Measurements from ENCODE around the gene COL9A1.

Gene COL9A1

DNA sequence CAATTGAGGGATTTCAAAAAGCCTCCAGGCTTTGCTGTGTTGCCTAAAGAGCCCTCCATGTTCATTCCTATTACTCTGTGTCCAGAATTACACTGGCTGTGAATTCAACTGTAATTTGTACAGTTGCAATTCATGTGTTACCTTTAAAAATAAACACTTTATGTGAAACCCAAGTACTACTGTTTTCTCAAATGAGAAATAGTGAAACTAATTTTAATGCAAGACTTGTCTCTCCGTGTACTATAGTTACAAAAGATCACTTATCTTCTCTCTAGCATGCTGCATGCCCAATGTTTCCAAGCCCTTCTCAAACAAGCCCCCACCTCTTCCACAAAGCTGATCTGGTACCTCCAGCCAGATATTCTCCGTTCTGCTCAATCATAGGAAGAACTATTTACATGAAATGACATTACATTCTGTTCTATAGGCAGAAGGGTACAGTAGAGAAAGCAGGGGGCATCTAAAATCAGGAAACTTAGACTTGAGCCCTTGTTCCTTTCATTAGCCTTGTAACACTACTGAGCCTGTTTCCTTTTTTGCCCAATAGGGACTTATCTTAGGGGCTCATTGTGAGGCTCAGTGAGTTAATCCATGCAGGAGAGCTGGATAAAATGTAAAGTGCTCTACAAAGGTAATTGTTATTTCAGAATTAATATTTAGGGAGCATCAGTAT, 12.3 kb upstream of the COL9A1 start:
- H3K36me3 ChIP-seq (ENCODE audit: insufficient read depth, low read length) = no peaks in the 10 kb centered on the region
- TF ChIP-seq, protein P1, sequence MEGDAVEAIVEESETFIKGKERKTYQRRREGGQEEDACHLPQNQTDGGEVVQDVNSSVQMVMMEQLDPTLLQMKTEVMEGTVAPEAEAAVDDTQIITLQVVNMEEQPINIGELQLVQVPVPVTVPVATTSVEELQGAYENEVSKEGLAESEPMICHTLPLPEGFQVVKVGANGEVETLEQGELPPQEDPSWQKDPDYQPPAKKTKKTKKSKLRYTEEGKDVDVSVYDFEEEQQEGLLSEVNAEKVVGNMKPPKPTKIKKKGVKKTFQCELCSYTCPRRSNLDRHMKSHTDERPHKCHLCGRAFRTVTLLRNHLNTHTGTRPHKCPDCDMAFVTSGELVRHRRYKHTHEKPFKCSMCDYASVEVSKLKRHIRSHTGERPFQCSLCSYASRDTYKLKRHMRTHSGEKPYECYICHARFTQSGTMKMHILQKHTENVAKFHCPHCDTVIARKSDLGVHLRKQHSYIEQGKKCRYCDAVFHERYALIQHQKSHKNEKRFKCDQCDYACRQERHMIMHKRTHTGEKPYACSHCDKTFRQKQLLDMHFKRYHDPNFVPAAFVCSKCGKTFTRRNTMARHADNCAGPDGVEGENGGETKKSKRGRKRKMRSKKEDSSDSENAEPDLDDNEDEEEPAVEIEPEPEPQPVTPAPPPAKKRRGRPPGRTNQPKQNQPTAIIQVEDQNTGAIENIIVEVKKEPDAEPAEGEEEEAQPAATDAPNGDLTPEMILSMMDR (IDR thresholded peaks at IDR 0.05; ENCODE audit: borderline replicate concordance, extremely low read depth, low read length, poor library complexity, severe bottlenecking) = no peak
- no peak for TF ChIP-seq EZH2 (IDR thresholded peaks at IDR 0.05; ENCODE audit: borderline replicate concordance, low read depth, low read length, severe bottlenecking)
- H2AFZ ChIP-seq (ENCODE audit: low read depth, low read length) = no peak overlapping the region
- no peak overlapping the region for H3K27ac ChIP-seq (ENCODE audit: low read length)
- no peaks in the 10 kb centered on the region for H3K9me3 ChIP-seq (ENCODE audit: insufficient read depth, low read length, severe bottlenecking)
- peaks cover 9% of the 10 kb centered on the region for H3K4me1 ChIP-seq (ENCODE audit: insufficient read depth, low read length)
- peaks cover 5% of the 10 kb centered on the region for H3K27me3 ChIP-seq (ENCODE audit: insufficient read depth, low read length, poor library complexity)
- no peaks in the 10 kb centered on the region for H4K20me1 ChIP-seq (ENCODE audit: insufficient read depth, low read length)
- no peak overlapping the region for H3K4me2 ChIP-seq (ENCODE audit: insufficient read depth, low read length)
- H3K79me2 ChIP-seq (ENCODE audit: insufficient read depth, low read length) = no peaks in the 10 kb centered on the region
- no peak overlapping the region for H3K9ac ChIP-seq (ENCODE audit: low read depth, low read length)
- H3K4me3 ChIP-seq (ENCODE audit: low read depth in 1 of 2, low read length in 2 of 2) = no peak overlapping the region
- no peak for ATAC-seq (ENCODE audit: insufficient read depth, low read depth)
- no peak for DNase-seq

DNA sequence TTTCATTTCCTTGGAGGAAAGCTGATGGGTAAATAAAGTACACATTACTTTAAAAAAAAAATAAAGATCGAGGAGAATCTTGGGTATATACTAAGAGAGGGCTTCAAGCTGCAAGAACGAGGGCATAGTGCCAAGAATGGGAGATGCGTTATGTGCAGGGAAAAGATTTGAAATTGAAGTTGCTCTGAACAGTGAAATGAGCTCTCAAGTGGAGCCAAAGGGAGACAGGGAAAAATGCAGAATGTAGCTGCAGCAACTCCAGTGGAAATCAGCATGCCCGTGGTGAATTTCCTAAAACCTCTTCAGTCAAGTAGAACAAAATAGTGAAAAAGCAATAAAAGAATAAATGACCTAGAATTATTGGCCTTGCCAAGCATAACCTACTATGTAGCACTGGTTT, 11.4 kb upstream of the COL9A1 start:
- no peaks in the 10 kb centered on the region for H4K20me1 ChIP-seq (ENCODE audit: insufficient read depth, low read length)
- DNase-seq = no peak
- no peaks in the 10 kb centered on the region for H3K79me2 ChIP-seq (ENCODE audit: insufficient read depth, low read length)
- H3K4me1 ChIP-seq (ENCODE audit: insufficient read depth, low read length) = peaks cover 9% of the 10 kb centered on the region
- no peak overlapping the region for H3K4me2 ChIP-seq (ENCODE audit: insufficient read depth, low read length)
- H3K27ac ChIP-seq (ENCODE audit: low read length) = no peak overlapping the region
- H2AFZ ChIP-seq (ENCODE audit: low read depth, low read length) = no peak overlapping the region
- H3K9me3 ChIP-seq (ENCODE audit: insufficient read depth, low read length, severe bottlenecking) = no peaks in the 10 kb centered on the region
- H3K36me3 ChIP-seq (ENCODE audit: insufficient read depth, low read length) = no peaks in the 10 kb centered on the region
- TF ChIP-seq, protein P1 (IDR thresholded peaks at IDR 0.05; ENCODE audit: borderline replicate concordance, extremely low read depth, low read length, poor library complexity, severe bottlenecking) = no peak
- TF ChIP-seq EZH2 (IDR thresholded peaks at IDR 0.05; ENCODE audit: borderline replicate concordance, low read depth, low read length, severe bottlenecking) = no peak
- no peak overlapping the region for H3K9ac ChIP-seq (ENCODE audit: low read depth, low read length)
- peaks cover 5% of the 10 kb centered on the region for H3K27me3 ChIP-seq (ENCODE audit: insufficient read depth, low read length, poor library complexity)
- no peak for ATAC-seq (ENCODE audit: insufficient read depth, low read depth)
- no peak overlapping the region for H3K4me3 ChIP-seq (ENCODE audit: low read depth in 1 of 2, low read length in 2 of 2)

DNA sequence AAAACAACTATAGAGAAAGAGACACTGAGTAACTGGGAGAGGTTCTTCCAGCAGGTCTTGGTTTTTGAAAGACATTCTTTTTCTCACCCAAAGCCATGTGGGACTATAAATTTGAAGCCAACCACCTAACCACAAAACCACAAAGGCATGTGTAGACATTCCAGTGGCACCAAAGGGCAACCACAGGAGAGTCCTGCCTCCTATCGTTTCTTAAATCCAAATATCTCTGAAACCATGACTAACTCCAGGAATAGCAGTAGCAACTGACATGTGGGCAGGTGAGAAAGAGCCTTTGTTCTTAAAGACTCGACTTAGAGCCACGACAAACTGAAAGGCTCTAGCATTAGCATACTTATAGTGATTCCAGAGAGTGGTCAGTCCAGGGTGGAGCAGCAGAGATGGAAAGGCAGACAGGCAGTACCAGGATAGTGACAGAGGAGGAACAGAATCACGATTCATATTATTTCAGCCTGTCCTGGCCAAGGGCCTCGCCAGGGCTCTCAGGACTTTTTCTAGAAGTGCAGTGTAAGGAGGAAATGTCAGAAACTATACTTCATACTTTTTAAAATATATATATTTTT, 9.4 kb upstream of the COL9A1 start:
- DNase-seq = peak; percentile 29
- Histone ChIP-seq H3K9me3 (ENCODE audit: insufficient read depth, low read length, severe bottlenecking) (no peaks in the 10 kb centered on the region), H3K4me1 (ENCODE audit: insufficient read depth, low read length) (peaks cover 9% of the 10 kb centered on the region), H3K4me2 (ENCODE audit: insufficient read depth, low read length) (no peak overlapping the region), H3K79me2 (ENCODE audit: insufficient read depth, low read length) (no peaks in the 10 kb centered on the region), H2AFZ (ENCODE audit: low read depth, low read length) (no peak overlapping the region), H3K9ac (ENCODE audit: low read depth, low read length) (no peak overlapping the region), H3K27ac (ENCODE audit: low read length) (no peak overlapping the region), H3K27me3 (ENCODE audit: insufficient read depth, low read length, poor library complexity) (peaks cover 5% of the 10 kb centered on the region), H4K20me1 (ENCODE audit: insufficient read depth, low read length) (no peaks in the 10 kb centered on the region), H3K36me3 (ENCODE audit: insufficient read depth, low read length) (no peaks in the 10 kb centered on the region), H3K4me3 (ENCODE audit: low read depth in 1 of 2, low read length in 2 of 2) (no peak overlapping the region)
- ATAC-seq (ENCODE audit: insufficient read depth, low read depth) = peak; percentile 79
- TF ChIP-seq, protein P1 (IDR thresholded peaks at IDR 0.05; ENCODE audit: borderline replicate concordance, extremely low read depth, low read length, poor library complexity, severe bottlenecking) = no peak
- no peak for TF ChIP-seq EZH2 (IDR thresholded peaks at IDR 0.05; ENCODE audit: borderline replicate concordance, low read depth, low read length, severe bottlenecking)
